Astrocyte (in vitro differentiated cells and primary cell): ENCODE data around the gene ECI2. TPM values are rescaled to one million over a fixed set of nuclear protein-coding genes. Genes with fewer than 3 reads are reported as not detected.
"Not testable (repeated sequence)": the region's sequence is repeated elsewhere in the genome, so short reads cannot be mapped to it uniquely, and the experiment has no call there.

Experiments
- DNase-seq: peaks from one replicate; pipeline ENCODE4 v3.0.0-alpha.2; 2010; ENCODE audit warnings: low read depth
- FAIRE-seq: peaks from 2 replicates; lab custom pipeline; 2011; peaks lifted over from hg19 to GRCh38; lab: Jason Lieb, UNC
- H2AFZ ChIP-seq: 2 replicates; pipeline ENCODE4 v1.6.0; 2012; ENCODE audit warnings: low read depth, low read length, inconsistent platforms
- H3K27ac ChIP-seq: 2 replicates; pipeline ENCODE4 v1.5.1; 2011; ENCODE audit warnings: low read depth, low read length, inconsistent platforms
- H3K27me3 ChIP-seq: 2 replicates; pipeline ENCODE4 v1.6.0; 2011; ENCODE audit warnings: low read length, inconsistent platforms; ENCODE audit not compliant: insufficient read depth
- H3K36me3 ChIP-seq: 2 replicates; pipeline ENCODE4 v1.5.1; 2011; ENCODE audit warnings: low read length, inconsistent platforms; ENCODE audit not compliant: insufficient read depth
- H3K4me1 ChIP-seq: 2 replicates; pipeline ENCODE4 v1.5.1; 2011; ENCODE audit warnings: low read length, inconsistent platforms; ENCODE audit not compliant: insufficient read depth
- H3K4me2 ChIP-seq: 2 replicates; pipeline ENCODE4 v1.6.0; 2012; ENCODE audit warnings: low read length, inconsistent platforms
- H3K4me3 ChIP-seq: 2 replicates; pipeline ENCODE4 v1.5.1; 2011; ENCODE audit warnings: low read depth, mild to moderate bottlenecking, low read length, inconsistent platforms; ENCODE audit not compliant: insufficient read depth
- H3K79me2 ChIP-seq: 2 replicates; pipeline ENCODE4 v1.6.0; 2012; ENCODE audit warnings: mild to moderate bottlenecking, low read length, inconsistent platforms; ENCODE audit not compliant: insufficient read depth
- H3K9ac ChIP-seq: 2 replicates; pipeline ENCODE4 v1.6.0; 2012; ENCODE audit warnings: mild to moderate bottlenecking, low read length, inconsistent platforms
- H3K9me3 ChIP-seq: 2 replicates; pipeline ENCODE4 v1.5.1; 2012; ENCODE audit warnings: low read depth, mild to moderate bottlenecking, low read length, inconsistent platforms; ENCODE audit not compliant: insufficient read depth
- H4K20me1 ChIP-seq: 2 replicates; pipeline ENCODE4 v1.6.0; 2012; ENCODE audit warnings: low read length, inconsistent platforms; ENCODE audit not compliant: insufficient read depth
- H3K27ac Mint-ChIP-seq: one replicate; pipeline ENCODE4 v1.8.0; 2021; ENCODE audit warnings: mild to moderate bottlenecking, mixed read lengths; ENCODE audit not compliant: unreplicated experiment
- H3K27me3 Mint-ChIP-seq: one replicate; pipeline ENCODE4 v1.8.0; 2021; ENCODE audit warnings: low read depth, mixed read lengths; ENCODE audit not compliant: unreplicated experiment
- H3K36me3 Mint-ChIP-seq: one replicate; pipeline ENCODE4 v1.8.0; 2021; ENCODE audit warnings: low read depth, mixed read lengths; ENCODE audit not compliant: unreplicated experiment
- H3K4me1 Mint-ChIP-seq: one replicate; pipeline ENCODE4 v1.8.0; 2021; ENCODE audit warnings: low read depth, mixed read lengths; ENCODE audit not compliant: unreplicated experiment
- H3K4me3 Mint-ChIP-seq: one replicate; pipeline ENCODE4 v1.8.0; 2021; ENCODE audit warnings: mild to moderate bottlenecking, moderate library complexity, mixed read lengths; ENCODE audit not compliant: unreplicated experiment
- H3K9me3 Mint-ChIP-seq: one replicate; pipeline ENCODE4 v1.8.0; 2021; ENCODE audit warnings: mild to moderate bottlenecking, mixed read lengths; ENCODE audit not compliant: unreplicated experiment
- CTCF ChIP-seq: IDR thresholded peaks from 2 replicates; pipeline ENCODE4 v1.5.1; 2011; ENCODE audit warnings: low read depth, mild to moderate bottlenecking, inconsistent platforms, low read length, moderate library complexity; ENCODE audit not compliant: insufficient read depth
- EZH2 ChIP-seq: IDR thresholded peaks from 2 replicates; pipeline ENCODE4 v1.6.1; 2012; ENCODE audit warnings: mild to moderate bottlenecking, low read length, inconsistent platforms; ENCODE audit not compliant: insufficient read depth
- total RNA-seq: library from RNA; stranded (reverse); gene quantifications from 2 replicates; pipeline ENCODE4 v1.2.1, GENCODE V29; 2021

Gene ECI2
- total RNA-seq, 1 donor from 2014 or later = 52.5 TPM

GRCh38 chr6:4100655-4101054, 34.7 kb downstream of the ECI2 start:
- TF ChIP-seq CTCF = no peak
- no peak for TF ChIP-seq EZH2
- H3K36me3 Mint-ChIP-seq = no peaks in the 10 kb centered on the region
- Histone ChIP-seq H3K79me2 (no peaks in the 10 kb centered on the region), H3K9me3 (no peaks in the 10 kb centered on the region), H3K4me2 (no peak overlapping the region), H3K27me3 (peaks cover 11% of the 10 kb centered on the region), H3K9ac (no peak overlapping the region), H3K36me3 (no peaks in the 10 kb centered on the region), H3K4me1 (no peaks in the 10 kb centered on the region), H2AFZ (no peak overlapping the region), H3K27ac (no peak overlapping the region), H4K20me1 (no peaks in the 10 kb centered on the region), H3K4me3 (no peak overlapping the region)
- H3K27ac Mint-ChIP-seq = no peak overlapping the region
- no peaks in the 10 kb centered on the region for H3K4me1 Mint-ChIP-seq
- no peak for FAIRE-seq
- H3K9me3 Mint-ChIP-seq = peaks cover 2% of the 10 kb centered on the region
- DNase-seq = no peak
- no peaks in the 10 kb centered on the region for H3K27me3 Mint-ChIP-seq
- H3K4me3 Mint-ChIP-seq = no peak overlapping the region

- no peak overlapping the region for H3K4me2 ChIP-seq
- TF ChIP-seq EZH2 = no peak
- no peak for TF ChIP-seq CTCF
- no peak overlapping the region for H3K9ac ChIP-seq
- FAIRE-seq (no peak), DNase-seq (peak; percentile 6)
- H2AFZ ChIP-seq = no peak overlapping the region
- Mint-ChIP-seq H3K27me3 (peaks cover 3% of the 10 kb centered on the region), H3K4me3 (no peak overlapping the region), H3K36me3 (no peaks in the 10 kb centered on the region), H3K9me3 (no peaks in the 10 kb centered on the region), H3K27ac (no peak overlapping the region), H3K4me1 (no peaks in the 10 kb centered on the region)
- no peaks in the 10 kb centered on the region for H3K9me3 ChIP-seq
- H3K79me2 ChIP-seq = no peaks in the 10 kb centered on the region
- no peaks in the 10 kb centered on the region for H4K20me1 ChIP-seq
- no peaks in the 10 kb centered on the region for H3K36me3 ChIP-seq
- H3K27ac ChIP-seq = no peak overlapping the region
- no peak overlapping the region for H3K4me3 ChIP-seq
- H3K27me3 ChIP-seq = no peaks in the 10 kb centered on the region
- no peaks in the 10 kb centered on the region for H3K4me1 ChIP-seq
Measured at GRCh38 chr6:4093288-4093687, 42.1 kb downstream of the ECI2 start.

GRCh38 chr6:4091941-4092340, 43.4 kb downstream of the ECI2 start:
- FAIRE-seq (no peak), DNase-seq (no peak)
- H3K4me3 Mint-ChIP-seq = no peak overlapping the region
- peaks cover 7% of the 10 kb centered on the region for H3K27me3 Mint-ChIP-seq
- H3K27ac Mint-ChIP-seq = no peak overlapping the region
- no peaks in the 10 kb centered on the region for H3K9me3 ChIP-seq
- H3K9ac ChIP-seq = no peak overlapping the region
- no peak overlapping the region for H3K27ac ChIP-seq
- no peak overlapping the region for H3K4me2 ChIP-seq
- no peaks in the 10 kb centered on the region for H4K20me1 ChIP-seq
- H3K9me3 Mint-ChIP-seq = no peaks in the 10 kb centered on the region
- H3K4me1 Mint-ChIP-seq = no peaks in the 10 kb centered on the region
- H3K36me3 Mint-ChIP-seq = no peaks in the 10 kb centered on the region
- H3K4me1 ChIP-seq = no peaks in the 10 kb centered on the region
- H3K36me3 ChIP-seq = no peaks in the 10 kb centered on the region
- TF ChIP-seq EZH2 (no peak), CTCF (no peak)
- H3K4me3 ChIP-seq = no peak overlapping the region
- H2AFZ ChIP-seq = no peak overlapping the region
- H3K79me2 ChIP-seq = no peaks in the 10 kb centered on the region
- H3K27me3 ChIP-seq = no peaks in the 10 kb centered on the region

GRCh38 chr6:4090043-4090442, 45.3 kb downstream of the ECI2 start:
- H3K9ac ChIP-seq, DNase-seq, FAIRE-seq, H3K9me3 Mint-ChIP-seq, H3K27ac Mint-ChIP-seq, H3K36me3 ChIP-seq, H3K4me2 ChIP-seq, H3K4me1 ChIP-seq, H3K36me3 Mint-ChIP-seq, H3K27me3 ChIP-seq, H4K20me1 ChIP-seq, H2AFZ ChIP-seq, H3K79me2 ChIP-seq, H3K4me3 Mint-ChIP-seq, H3K4me3 ChIP-seq, H3K27ac ChIP-seq, H3K9me3 ChIP-seq, H3K4me1 Mint-ChIP-seq: not testable (repeated sequence)
- peaks cover 12% of the 10 kb centered on the region for H3K27me3 Mint-ChIP-seq
